ENCODE measurements around the gene STXBP6.

The STXBP6 gene

DNA sequence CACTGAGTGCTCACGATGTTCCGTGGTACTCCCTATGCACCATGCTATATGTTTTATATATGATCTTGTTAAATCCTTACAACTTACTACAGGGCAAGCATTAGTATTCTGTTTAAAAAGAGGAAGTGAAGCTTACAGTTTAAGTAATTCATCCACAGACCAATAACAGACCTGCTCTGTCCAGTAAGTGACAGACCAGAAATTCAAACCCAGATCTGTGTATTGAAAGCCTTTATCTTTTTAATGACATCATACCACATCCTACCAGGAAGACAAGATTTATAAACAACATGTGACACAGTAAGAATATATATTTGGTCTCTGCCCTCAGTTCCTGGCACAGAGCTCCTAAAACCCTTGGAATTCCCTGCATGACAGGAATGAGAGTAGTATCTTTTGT is 206.5 kb downstream of the STXBP6 start:
- CTCF ChIA-PET: interaction anchor here (0.6 kb wide), 1 partner anchor 557 kb away, joined by 3 read pairs; no protein-coding TSS in a partner anchor
- no peak for TF ChIP-seq ZNF175 (tag by site-specific recombination; IDR thresholded peaks at IDR 0.05)
- TF ChIP-seq, protein P1, sequence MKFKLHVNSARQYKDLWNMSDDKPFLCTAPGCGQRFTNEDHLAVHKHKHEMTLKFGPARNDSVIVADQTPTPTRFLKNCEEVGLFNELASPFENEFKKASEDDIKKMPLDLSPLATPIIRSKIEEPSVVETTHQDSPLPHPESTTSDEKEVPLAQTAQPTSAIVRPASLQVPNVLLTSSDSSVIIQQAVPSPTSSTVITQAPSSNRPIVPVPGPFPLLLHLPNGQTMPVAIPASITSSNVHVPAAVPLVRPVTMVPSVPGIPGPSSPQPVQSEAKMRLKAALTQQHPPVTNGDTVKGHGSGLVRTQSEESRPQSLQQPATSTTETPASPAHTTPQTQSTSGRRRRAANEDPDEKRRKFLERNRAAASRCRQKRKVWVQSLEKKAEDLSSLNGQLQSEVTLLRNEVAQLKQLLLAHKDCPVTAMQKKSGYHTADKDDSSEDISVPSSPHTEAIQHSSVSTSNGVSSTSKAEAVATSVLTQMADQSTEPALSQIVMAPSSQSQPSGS (tag by site-specific recombination; IDR thresholded peaks at IDR 0.05; ENCODE audit: low read depth): peak; percentile 72
- TF ChIP-seq ZNF830 (tag by site-specific recombination; IDR thresholded peaks at IDR 0.05; ENCODE audit: low read depth): no peak

DNA sequence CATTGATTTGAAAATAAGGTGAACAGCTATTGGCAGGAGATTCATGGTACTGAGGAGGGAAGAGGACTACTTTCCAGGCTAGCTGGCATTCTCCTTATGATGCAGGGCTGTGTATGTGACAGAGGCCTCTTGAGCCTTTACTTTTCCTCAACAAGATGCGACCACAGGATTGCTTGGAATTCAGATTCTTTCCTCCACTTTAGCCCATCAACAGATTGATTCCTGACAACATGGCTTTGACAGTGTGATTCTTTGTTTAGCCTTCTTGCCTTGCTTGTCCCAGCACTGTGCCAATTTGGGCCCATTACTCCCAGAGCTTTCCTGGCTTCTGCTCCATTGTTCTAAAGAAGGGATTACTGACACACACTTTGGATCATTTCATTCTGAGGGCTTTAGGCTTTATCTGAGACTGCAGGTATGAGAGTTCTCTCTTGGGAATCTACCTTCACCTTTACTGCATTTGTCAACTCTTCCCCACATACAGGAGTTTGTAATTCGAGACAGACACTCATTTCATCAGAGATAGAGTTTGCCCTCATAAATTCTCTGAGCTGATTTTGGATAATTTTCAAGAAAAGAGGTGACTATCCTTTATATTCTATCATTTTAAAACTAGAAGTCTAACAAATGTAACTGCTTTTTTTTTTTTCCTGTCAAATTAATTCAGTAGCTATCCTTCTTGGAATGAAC is 209.6 kb downstream of the STXBP6 start:
- Histone ChIP-seq H3K4me3 (ENCODE audit: low read depth, low read length) (no peak overlapping the region), H3K9me3 (ENCODE audit: control insufficient read depth, insufficient read depth, low read depth, low read length) (no peaks in the 10 kb centered on the region), H3K4me1 (ENCODE audit: control insufficient read depth, insufficient read depth, low read length) (peaks cover 2% of the 10 kb centered on the region; the same call in 1 of the 2 replicates), H3K36me3 (ENCODE audit: control insufficient read depth in 2 of 2, insufficient read depth in 1 of 2, low read length in 2 of 2) (no peaks in the 10 kb centered on the region), H3K27ac (ENCODE audit: extremely low read depth, low read depth, low read length) (no peak overlapping the region)
- CTCF ChIA-PET: interaction anchor here (1.1 to 1.6 kb wide), 2 partner anchors 34 to 292 kb away, joined by 3 to 5 read pairs; no protein-coding TSS in a partner anchor
- TF ChIP-seq ZNF623 (tag by site-specific recombination; IDR thresholded peaks at IDR 0.05) (no peak), ZBTB20 (tag by site-specific recombination; IDR thresholded peaks at IDR 0.05) (peak; percentile 19; the same call in 1 of the 2 replicates), YY1 (tag by site-specific recombination; IDR thresholded peaks at IDR 0.05) (no peak)
- TF ChIP-seq, protein P2, sequence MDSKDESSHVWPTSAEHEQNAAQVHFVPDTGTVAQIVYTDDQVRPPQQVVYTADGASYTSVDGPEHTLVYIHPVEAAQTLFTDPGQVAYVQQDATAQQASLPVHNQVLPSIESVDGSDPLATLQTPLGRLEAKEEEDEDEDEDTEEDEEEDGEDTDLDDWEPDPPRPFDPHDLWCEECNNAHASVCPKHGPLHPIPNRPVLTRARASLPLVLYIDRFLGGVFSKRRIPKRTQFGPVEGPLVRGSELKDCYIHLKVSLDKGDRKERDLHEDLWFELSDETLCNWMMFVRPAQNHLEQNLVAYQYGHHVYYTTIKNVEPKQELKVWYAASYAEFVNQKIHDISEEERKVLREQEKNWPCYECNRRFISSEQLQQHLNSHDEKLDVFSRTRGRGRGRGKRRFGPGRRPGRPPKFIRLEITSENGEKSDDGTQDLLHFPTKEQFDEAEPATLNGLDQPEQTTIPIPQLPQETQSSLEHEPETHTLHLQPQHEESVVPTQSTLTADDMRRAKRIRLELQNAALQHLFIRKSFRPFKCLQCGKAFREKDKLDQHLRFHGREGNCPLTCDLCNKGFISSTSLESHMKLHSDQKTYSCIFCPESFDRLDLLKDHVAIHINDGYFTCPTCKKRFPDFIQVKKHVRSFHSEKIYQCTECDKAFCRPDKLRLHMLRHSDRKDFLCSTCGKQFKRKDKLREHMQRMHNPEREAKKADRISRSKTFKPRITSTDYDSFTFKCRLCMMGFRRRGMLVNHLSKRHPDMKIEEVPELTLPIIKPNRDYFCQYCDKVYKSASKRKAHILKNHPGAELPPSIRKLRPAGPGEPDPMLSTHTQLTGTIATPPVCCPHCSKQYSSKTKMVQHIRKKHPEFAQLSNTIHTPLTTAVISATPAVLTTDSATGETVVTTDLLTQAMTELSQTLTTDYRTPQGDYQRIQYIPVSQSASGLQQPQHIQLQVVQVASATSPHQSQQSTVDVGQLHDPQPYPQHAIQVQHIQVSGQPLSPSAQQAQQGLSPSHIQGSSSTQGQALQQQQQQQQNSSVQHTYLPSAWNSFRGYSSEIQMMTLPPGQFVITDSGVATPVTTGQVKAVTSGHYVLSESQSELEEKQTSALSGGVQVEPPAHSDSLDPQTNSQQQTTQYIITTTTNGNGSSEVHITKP (tag by site-specific recombination; IDR thresholded peaks at IDR 0.05): no peak
- TF ChIP-seq, protein P3, sequence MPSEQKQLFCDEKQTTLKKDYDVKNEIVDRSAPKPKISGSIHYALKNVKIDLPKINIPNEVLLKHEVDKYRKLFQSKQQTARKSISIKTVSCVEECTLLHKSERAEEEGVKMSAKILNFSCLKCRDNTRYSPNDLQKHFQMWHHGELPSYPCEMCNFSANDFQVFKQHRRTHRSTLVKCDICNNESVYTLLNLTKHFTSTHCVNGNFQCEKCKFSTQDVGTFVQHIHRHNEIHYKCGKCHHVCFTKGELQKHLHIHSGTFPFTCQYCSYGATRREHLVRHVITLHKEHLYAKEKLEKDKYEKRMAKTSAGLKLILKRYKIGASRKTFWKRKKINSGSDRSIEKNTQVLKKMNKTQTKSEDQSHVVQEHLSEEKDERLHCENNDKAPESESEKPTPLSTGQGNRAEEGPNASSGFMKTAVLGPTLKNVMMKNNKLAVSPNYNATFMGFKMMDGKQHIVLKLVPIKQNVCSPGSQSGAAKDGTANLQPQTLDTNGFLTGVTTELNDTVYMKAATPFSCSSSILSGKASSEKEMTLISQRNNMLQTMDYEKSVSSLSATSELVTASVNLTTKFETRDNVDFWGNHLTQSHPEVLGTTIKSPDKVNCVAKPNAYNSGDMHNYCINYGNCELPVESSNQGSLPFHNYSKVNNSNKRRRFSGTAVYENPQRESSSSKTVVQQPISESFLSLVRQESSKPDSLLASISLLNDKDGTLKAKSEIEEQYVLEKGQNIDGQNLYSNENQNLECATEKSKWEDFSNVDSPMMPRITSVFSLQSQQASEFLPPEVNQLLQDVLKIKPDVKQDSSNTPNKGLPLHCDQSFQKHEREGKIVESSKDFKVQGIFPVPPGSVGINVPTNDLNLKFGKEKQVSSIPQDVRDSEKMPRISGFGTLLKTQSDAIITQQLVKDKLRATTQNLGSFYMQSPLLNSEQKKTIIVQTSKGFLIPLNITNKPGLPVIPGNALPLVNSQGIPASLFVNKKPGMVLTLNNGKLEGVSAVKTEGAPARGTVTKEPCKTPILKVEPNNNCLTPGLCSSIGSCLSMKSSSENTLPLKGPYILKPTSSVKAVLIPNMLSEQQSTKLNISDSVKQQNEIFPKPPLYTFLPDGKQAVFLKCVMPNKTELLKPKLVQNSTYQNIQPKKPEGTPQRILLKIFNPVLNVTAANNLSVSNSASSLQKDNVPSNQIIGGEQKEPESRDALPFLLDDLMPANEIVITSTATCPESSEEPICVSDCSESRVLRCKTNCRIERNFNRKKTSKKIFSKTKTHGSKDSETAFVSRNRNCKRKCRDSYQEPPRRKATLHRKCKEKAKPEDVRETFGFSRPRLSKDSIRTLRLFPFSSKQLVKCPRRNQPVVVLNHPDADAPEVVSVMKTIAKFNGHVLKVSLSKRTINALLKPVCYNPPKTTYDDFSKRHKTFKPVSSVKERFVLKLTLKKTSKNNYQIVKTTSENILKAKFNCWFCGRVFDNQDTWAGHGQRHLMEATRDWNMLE (tag by site-specific recombination; conservative IDR thresholded peaks at IDR 0.05; ENCODE audit: low read depth): no peak
- POLR2A ChIA-PET: no interaction called here

More for the DNA sequence above, 206.5 kb downstream of the STXBP6 start:
- Histone ChIP-seq H3K4me1 (ENCODE audit: control insufficient read depth, insufficient read depth, low read length) (peaks cover 13% of the 10 kb centered on the region), H3K9me3 (ENCODE audit: control insufficient read depth, insufficient read depth, low read depth, low read length) (no peaks in the 10 kb centered on the region), H3K36me3 (ENCODE audit: control insufficient read depth in 2 of 2, insufficient read depth in 1 of 2, low read length in 2 of 2) (no peaks in the 10 kb centered on the region), H3K4me3 (ENCODE audit: low read depth, low read length) (no peak overlapping the region), H3K27ac (ENCODE audit: extremely low read depth, low read depth, low read length) (no peak overlapping the region)
- POLR2A ChIA-PET: no interaction called here

DNA sequence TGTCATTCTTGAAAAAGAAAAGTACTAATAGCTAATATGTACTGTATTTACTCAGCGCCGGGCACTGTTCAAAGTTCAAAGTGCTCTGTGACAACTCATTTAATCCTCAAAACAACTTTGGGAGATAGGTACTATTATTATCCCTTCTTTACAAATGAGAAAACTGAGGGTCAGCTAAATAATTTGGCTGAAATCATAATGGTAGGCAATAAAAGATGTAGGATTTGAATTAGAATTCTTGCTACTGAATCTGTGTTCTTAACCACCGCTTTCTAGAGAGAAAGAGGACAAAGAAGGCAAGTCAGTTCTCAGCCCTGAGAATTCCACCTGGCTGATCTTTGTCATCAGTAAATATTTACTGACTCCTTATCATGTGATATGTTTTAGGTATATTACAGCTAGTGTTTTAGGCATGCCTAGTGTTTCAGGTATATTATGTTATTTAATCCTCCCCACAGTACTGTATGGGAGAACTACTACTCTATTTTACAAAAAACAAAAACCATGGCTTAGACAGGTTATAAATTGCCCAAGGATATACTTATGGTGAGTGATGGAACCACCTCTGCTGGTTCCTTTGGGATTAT is 210.2 kb downstream of the STXBP6 start:
- Histone ChIP-seq H3K9me3 (ENCODE audit: control insufficient read depth, insufficient read depth, low read depth, low read length) (no peaks in the 10 kb centered on the region), H3K4me1 (ENCODE audit: control insufficient read depth, insufficient read depth, low read length) (peaks cover 2% of the 10 kb centered on the region; the same call in 1 of the 2 replicates), H3K4me3 (ENCODE audit: low read depth, low read length) (no peak overlapping the region), H3K36me3 (ENCODE audit: control insufficient read depth in 2 of 2, insufficient read depth in 1 of 2, low read length in 2 of 2) (no peaks in the 10 kb centered on the region), H3K27ac (ENCODE audit: extremely low read depth, low read depth, low read length) (no peak overlapping the region)
- TF ChIP-seq ZNF2 (tag by site-specific recombination; IDR thresholded peaks at IDR 0.05) (no peak), ZXDB (tag by site-specific recombination; IDR thresholded peaks at IDR 0.05) (no peak), ZNF677 (tag by site-specific recombination; IDR thresholded peaks at IDR 0.05) (no peak), ZBTB8A (tag by site-specific recombination; IDR thresholded peaks at IDR 0.05) (no peak), ZFP3 (tag by site-specific recombination; IDR thresholded peaks at IDR 0.05; ENCODE audit: low read depth) (no peak), ZNF529 (tag by site-specific recombination; IDR thresholded peaks at IDR 0.05; ENCODE audit: insufficient replicate concordance) (no peak), OVOL3 (tag by site-specific recombination; IDR thresholded peaks at IDR 0.05) (no peak)
- TF ChIP-seq, protein P4, sequence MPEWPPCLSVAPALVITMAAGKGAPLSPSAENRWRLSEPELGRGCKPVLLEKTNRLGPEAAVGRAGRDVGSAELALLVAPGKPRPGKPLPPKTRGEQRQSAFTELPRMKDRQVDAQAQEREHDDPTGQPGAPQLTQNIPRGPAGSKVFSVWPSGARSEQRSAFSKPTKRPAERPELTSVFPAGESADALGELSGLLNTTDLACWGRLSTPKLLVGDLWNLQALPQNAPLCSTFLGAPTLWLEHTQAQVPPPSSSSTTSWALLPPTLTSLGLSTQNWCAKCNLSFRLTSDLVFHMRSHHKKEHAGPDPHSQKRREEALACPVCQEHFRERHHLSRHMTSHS (tag by site-specific recombination; IDR thresholded peaks at IDR 0.05): no peak
- ChIA-PET POLR2A (no interaction called here), CTCF (interaction anchor here (1.1 to 1.6 kb wide), 2 partner anchors 33 to 292 kb away, joined by 3 to 5 read pairs; no protein-coding TSS in a partner anchor)

Measured in HEK293 (cell line).